Posterior vena cava (tissue), 2 donors: ENCODE results near the gene SYTL5. TPM values are rescaled to one million over a fixed set of nuclear protein-coding genes. Genes with fewer than 3 reads are reported as not detected.

Source experiments
- DNase-seq: peaks from one replicate; pipeline ENCODE4 v3.0.0-alpha.2; 2020; ENCODE audit warnings: low spot score
- intact Hi-C, 2 donors: fragments of 100-400 bp; cut with DNase I; formaldehyde crosslinking; loops; one replicate each; pipeline versions ENCODE4 v1.14.1 to v1.14.2; 2022 to 2023
- total RNA-seq, 2 donors: library from RNA; stranded (reverse); fragmentation: NEBNext Ultra II Directional; extraction: Animal tissue kit (Norgen Biotek cat#: 25700); gene quantifications; one replicate each; pipeline ENCODE4 v1.2.1, GENCODE V29; 2021
- donor health status: DM: yes; HTN: yes; CAD: no.
- donor health status: DM: yes; HTN: yes; CAD: no.

The SYTL5 gene
- total RNA-seq, 2 donors from 2014 or later, result 0.05 to 0.09 TPM

DNA sequence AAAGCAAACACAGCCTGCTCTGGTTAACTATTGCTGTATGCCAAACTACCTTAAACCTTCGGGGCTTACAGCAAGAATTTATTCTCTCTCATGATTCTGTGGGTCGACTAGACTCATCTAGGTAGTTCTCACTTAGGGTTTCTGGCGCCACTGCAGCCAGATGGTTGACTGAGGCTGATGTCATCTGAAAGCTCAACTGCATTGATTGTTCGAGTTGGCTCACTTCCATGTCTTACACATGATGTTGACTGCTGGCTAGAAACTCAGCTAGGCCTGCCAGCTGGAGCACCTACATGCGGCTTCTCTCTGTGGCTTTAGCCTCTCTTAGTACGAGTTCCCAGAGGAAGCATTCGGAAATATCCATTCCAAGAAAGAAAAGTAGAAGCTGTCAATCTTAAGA lies 111.1 kb downstream of the SYTL5 start:
- intact Hi-C loops, result no loop called here
- no peak for DNase-seq

- intact Hi-C loops, result no loop called here
- no peak for DNase-seq
Observed at GRCh38 chrX:38124000-38124399, 117.6 kb downstream of the SYTL5 start.

GRCh38 chrX:38126179-38126578 lies 119.8 kb downstream of the SYTL5 start:
- intact Hi-C loops, result loop anchor here in 1 of 2 donors (5.0 kb wide), 1 partner anchor 1159 kb away; no protein-coding TSS in a partner anchor
- no peak for DNase-seq

GRCh38 chrX:38127961-38128360 lies 121.6 kb downstream of the SYTL5 start:
- DNase-seq, result no peak
- intact Hi-C loops, result loop anchor here in 1 of 2 donors (5.0 kb wide), 1 partner anchor 1161 kb away; no protein-coding TSS in a partner anchor

DNA sequence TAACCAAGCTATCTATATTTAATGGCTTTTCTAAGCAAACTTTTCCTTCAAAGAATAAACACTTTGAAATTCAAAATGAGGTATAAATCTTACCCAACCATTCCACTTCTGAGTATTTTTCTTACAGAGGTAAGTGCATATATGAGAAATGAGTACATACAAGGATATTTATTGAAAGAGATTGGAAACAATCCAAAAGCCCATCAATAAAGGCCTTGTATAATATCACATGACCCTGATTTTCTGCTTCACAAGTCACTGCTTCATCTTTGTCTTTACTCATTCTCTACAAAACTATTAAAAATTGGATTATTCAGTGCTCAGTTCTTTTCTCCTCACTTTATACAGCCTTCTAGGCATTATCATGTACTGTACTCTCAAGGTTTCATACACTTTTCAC lies 123.0 kb downstream of the SYTL5 start:
- no peak for DNase-seq
- intact Hi-C loops, result loop anchor here in 1 of 2 donors (1.0 to 5.0 kb wide), 2 partner anchors 8 to 1162 kb away; no protein-coding TSS in a partner anchor

DNA sequence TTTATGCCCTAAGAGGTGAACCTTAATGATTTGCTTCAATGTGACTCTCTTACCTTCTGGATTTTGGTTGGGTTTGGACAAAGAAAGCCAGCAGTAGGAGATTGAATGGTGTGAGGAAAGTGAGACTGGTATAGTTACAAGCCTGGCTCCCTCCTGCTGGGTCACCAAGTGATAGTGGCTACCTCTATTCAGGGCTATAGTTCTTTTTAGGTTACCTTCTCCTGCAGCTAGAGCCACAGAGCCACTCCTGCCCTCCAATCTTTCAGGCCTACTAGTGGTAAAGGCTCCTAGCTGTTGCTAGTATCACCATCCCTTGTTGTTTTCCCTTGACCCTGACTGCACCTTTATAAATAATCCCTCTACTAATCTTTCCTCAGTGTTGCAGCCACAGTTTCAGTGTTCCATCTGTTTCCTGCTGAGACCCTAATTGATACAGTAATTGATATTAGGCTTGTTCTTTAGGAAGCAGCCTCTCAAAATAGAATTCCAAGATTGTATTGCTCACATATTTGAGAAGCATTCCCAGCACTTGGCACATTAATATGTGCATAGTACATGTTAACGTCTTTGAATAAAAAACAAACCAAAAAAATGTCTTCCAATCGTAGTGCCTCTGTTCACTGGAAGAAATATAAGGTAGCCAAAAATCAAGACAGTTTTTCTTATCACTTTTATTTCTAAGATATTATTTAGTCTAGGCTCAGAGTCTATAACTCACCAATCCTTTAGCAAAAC lies 132.0 kb downstream of the SYTL5 start:
- intact Hi-C loops, result no loop called here
- no peak for DNase-seq

GRCh38 chrX:38138900-38139299 lies 132.5 kb downstream of the SYTL5 start:
- intact Hi-C loops, result no loop called here
- no peak for DNase-seq

- no peak for DNase-seq
- intact Hi-C loops, result no loop called here
Observed at GRCh38 chrX:38142610-38143009, 136.3 kb downstream of the SYTL5 start.

DNA sequence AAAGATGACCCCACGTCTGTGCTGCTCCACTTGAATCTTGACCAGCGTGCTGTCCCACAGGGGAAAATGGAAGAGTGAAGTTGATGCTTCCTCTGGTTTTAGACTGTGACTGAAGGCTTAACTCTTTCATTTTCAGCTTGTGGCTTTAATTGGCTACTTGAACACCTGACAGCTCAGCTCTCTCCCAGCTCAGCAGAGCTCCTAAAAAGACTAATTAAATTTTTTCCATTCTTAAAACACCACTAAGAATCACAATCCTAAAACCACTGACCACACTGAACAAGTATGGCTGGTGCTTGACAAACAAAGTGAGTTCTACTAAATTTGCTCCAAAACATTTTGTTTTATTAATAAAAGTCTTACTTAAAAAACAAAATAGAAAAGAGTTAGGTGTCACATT lies 142.7 kb downstream of the SYTL5 start:
- DNase-seq, result no peak
- intact Hi-C loops, result no loop called here

GRCh38 chrX:38150993-38151392 lies 144.6 kb downstream of the SYTL5 start:
- DNase-seq, result no peak
- intact Hi-C loops, result no loop called here

DNA sequence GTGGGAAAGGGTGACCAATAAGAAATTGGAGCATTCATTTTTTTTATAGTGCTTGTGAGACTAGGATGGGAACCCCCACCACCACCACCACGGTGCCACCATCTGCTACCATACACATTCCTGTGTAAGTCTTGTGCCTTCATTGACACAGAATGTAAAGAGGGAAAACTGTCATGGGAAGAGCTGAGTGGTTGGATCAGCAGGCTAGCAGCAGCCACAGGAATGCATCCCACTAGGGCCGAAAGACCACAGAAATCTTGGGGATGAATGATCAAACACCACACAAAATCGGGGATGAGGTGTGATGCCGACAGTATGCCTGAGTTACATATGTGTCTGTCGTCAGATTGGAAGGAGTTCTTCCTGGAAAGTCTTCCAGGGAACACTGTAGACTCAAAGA lies 145.1 kb downstream of the SYTL5 start:
- DNase-seq, result no peak
- intact Hi-C loops, result no loop called here

DNA sequence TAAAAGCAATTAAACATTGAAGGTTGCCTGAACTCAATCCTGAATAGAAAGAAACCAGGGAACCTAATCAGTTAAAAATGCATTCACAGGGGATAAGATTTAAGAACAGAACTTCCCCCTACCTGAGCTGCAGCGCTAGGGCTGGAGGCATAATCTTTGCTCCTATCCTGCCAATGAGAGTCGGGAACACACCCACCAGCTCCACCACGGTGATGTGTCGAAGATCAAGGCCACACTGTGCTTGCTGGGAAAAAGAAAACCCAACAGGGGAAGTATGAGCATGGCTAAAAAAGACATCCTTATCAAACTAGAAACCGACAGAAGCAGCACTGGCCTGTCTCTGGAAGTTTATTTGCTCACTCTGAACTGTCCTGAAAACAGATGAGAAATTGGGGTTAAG lies 148.0 kb downstream of the SYTL5 start:
- DNase-seq, result no peak
- intact Hi-C loops, result no loop called here

GRCh38 chrX:38154818-38155217 lies 148.5 kb downstream of the SYTL5 start:
- intact Hi-C loops, result no loop called here
- DNase-seq, result no peak

- DNase-seq, result no peak
- intact Hi-C loops, result no loop called here
Observed at GRCh38 chrX:38156838-38157237, 150.5 kb downstream of the SYTL5 start.

- no peak for DNase-seq
- intact Hi-C loops, result no loop called here
Observed at GRCh38 chrX:38163193-38163592, 156.8 kb downstream of the SYTL5 start.

DNA sequence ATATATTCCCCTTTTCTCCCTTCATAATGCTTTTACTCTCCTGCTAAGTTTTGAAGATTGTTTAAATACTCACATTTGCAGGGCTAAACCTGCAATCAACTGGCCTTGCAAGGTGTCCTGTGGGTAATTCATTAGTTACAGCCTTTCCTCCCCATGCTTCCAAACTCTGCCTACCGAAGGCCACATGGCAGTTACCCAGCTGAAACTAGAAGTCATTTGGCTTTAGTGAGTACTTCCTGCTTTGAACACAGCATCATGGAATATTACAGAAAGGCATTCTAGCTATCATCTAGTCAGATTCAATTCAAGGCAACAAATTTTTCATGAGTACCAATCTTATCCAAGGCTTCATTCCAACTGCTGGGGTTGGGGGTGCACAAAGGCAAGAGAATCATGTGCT lies 158.7 kb downstream of the SYTL5 start:
- intact Hi-C loops, result no loop called here
- no peak for DNase-seq

DNA sequence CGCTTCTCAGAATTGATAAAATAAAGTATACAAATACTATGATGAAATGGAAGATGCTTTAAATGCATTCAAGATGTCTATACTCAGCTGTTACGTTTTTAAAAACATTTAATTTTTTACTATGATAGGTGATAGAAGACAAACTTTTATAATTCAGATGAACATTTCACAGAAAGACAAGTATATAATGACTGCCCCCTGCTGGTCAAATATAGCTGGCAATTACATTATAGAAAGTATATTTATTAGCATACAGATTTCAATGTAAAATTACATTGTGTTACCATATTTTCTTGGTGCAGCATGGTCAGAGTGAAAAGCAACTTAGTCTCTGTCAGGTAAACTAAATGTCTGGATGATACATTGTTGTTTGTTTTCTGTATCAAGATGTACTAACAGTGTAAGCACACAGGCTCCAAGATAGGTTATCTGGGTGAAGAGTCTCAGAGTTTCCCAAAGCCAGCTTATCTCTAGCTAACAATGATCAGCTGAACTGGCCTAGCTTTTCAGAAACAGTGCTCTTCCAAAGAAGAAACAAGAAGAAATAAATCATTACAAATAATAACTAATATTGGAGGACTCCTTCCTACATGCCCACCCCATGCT lies 160.2 kb downstream of the SYTL5 start:
- no peak for DNase-seq
- intact Hi-C loops, result no loop called here

GRCh38 chrX:38170556-38170955 lies 164.2 kb downstream of the SYTL5 start:
- DNase-seq, result no peak
- intact Hi-C loops, result no loop called here

- no peak for DNase-seq
- intact Hi-C loops, result no loop called here
Observed at GRCh38 chrX:38172596-38172995, 166.2 kb downstream of the SYTL5 start.

- intact Hi-C loops, result no loop called here
- no peak for DNase-seq
Observed at GRCh38 chrX:38175139-38175538, 168.8 kb downstream of the SYTL5 start.

DNA sequence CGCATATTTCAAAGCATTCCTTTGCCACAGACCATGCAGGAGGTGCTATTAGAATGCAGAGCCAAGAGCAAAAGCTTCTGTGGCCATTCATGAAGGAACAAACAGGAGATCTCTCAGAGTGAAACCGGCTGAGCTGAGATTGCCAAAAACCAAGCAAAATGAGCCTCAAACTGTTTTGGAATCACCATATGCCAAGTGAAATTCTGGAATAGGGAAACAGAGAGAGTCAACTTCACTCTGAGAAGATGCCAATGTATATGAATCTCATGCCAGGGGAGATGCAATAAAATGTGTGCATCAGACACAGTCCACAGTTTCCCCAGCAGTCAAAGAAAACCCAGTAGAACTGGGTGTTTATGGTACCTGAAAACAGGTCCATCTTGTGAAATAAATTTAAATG lies 172.0 kb downstream of the SYTL5 start:
- intact Hi-C loops, result no loop called here
- DNase-seq, result no peak
